K562 (cell line): ENCODE data around the gene KCNJ9. TPM values are rescaled to one million over a fixed set of nuclear protein-coding genes. Genes with fewer than 3 reads are reported as not detected.

ENCODE experiments used
- ARNT ChIP-seq, 2 experiments: fragments of 450-650 bp; IDR thresholded peaks; 2 replicates each; pipeline ENCODE4 v1.6.1; 2016; ENCODE audit warnings: mild to moderate bottlenecking in 1 of 2
- ATF7 ChIP-seq: fragments of 450-650 bp; IDR thresholded peaks from 2 replicates; pipeline ENCODE4 v1.7.1; 2014; ENCODE audit warnings: mild to moderate bottlenecking, moderate library complexity
- CHD1 ChIP-seq: fragments of 200-600 bp; sonication (generic); IDR thresholded peaks from one replicate; pipeline ENCODE4 v1.6.1; 2012; ENCODE audit warnings: mild to moderate bottlenecking, moderate library complexity, low read length, inconsistent platforms
- CREBBP ChIP-seq: IDR thresholded peaks from one replicate; pipeline ENCODE4 v1.6.1; 2012; ENCODE audit warnings: low read depth, mild to moderate bottlenecking, control low read depth, inconsistent platforms, low read length
- CTBP1 ChIP-seq: fragments of 450-650 bp; IDR thresholded peaks from 2 replicates; pipeline ENCODE4 v1.6.1; 2016; ENCODE audit warnings: borderline replicate concordance
- HDAC8 ChIP-seq: fragments of 450-650 bp; IDR thresholded peaks from 2 replicates; pipeline ENCODE4 v1.6.1; 2016; ENCODE audit warnings: mild to moderate bottlenecking, missing genetic modification characterization, moderate library complexity, missing compliant biosample characterization
- MCM3 ChIP-seq: fragments of 450-650 bp; IDR thresholded peaks from 2 replicates; pipeline ENCODE4 v1.6.1; 2016
- MIER1 ChIP-seq: fragments of 450-650 bp; IDR thresholded peaks from 2 replicates; pipeline ENCODE4 v1.6.1; 2016; ENCODE audit warnings: antibody characterized with exemption, mild to moderate bottlenecking, low read depth
- PPARD ChIP-seq: fragments of 250-450 bp; sonication (Bioruptor Pico); IDR thresholded peaks from 2 replicates; pipeline ENCODE4 v1.8.0; 2022; ENCODE audit warnings: inconsistent platforms, mild to moderate bottlenecking, moderate library complexity
- PURB ChIP-seq: sonication (generic); formaldehyde crosslinking; IDR thresholded peaks from 2 replicates; pipeline ENCODE4 v1.9.0; 2021; ENCODE audit warnings: low read depth, mild to moderate bottlenecking, missing genetic modification reagents
- ZBED1 ChIP-seq: IDR thresholded peaks from 2 replicates; pipeline ENCODE4 v1.6.1; 2014
- ZBTB7A ChIP-seq: IDR thresholded peaks from 2 replicates; pipeline ENCODE4 v1.6.1; 2011; ENCODE audit warnings: low read depth, mild to moderate bottlenecking, low read length, moderate library complexity, borderline replicate concordance; ENCODE audit not compliant: control insufficient read depth
- polyA plus RNA-seq, 8 experiments: library from polyadenylated mRNA; depleted of rRNA in 4 of 8; stranded (reverse) in 5 of 8; unstranded in 3 of 8; fragments of >200 nt; fragmentation: Nextera tagmentation in 2 of 8; fragmentation: Illumina TruSeq in 1 of 8; extraction: Ambion mirVana in 2 of 8; extraction: Trizol in 1 of 8; gene quantifications; 2 replicates each; pipeline versions ENCODE4 v1.2.1 to v1.2.3, GENCODE V29; 2011 to 2014; ENCODE audit warnings: inconsistent platforms in 1 of 8, missing spikeins in 1 of 8
- total RNA-seq, 7 experiments: library from RNA; depleted of rRNA in 6 of 7; stranded (reverse); fragments of >200 nt in 6 of 7; fragmentation: Illumina TruSeq in 2 of 7; extraction: Trizol in 2 of 7; gene quantifications; 2 replicates each; pipeline versions ENCODE4 v1.2.1 to v1.2.3, GENCODE V29; 2011 to 2021; ENCODE audit warnings: low replicate concordance in 1 of 7
- TF ChIP-seq, protein P1 (sequence below): fragments of 450-650 bp; IDR thresholded peaks from 2 replicates; pipeline ENCODE4 v1.6.1; 2017; ENCODE audit warnings: antibody characterized with exemption, mild to moderate bottlenecking
- TF ChIP-seq, protein P2 (sequence below): sonication (generic); formaldehyde crosslinking; IDR thresholded peaks from 2 replicates; pipeline ENCODE4 v1.8.0; 2022; ENCODE audit warnings: mild to moderate bottlenecking, missing genetic modification reagents
- TF ChIP-seq, protein P3 (sequence below): fragments of 250-450 bp; sonication (Bioruptor Pico); IDR thresholded peaks from 2 replicates; pipeline ENCODE4 v1.6.1; 2021; ENCODE audit warnings: mild to moderate bottlenecking
- TF ChIP-seq, protein P4 (sequence below), 3 experiments: IDR thresholded peaks in 2 of 3; conservative IDR thresholded peaks in 1 of 3; 2 replicates each; pipeline ENCODE4 v1.5.1; 2011 to 2012; ENCODE audit warnings: low read length in 3 of 3, mild to moderate bottlenecking in 3 of 3, control low read depth in 2 of 3, improper control_type of control experiment in 1 of 3, inconsistent platforms in 1 of 3, low read depth in 1 of 3, mixed read lengths in 1 of 3, moderate library complexity in 1 of 3; ENCODE audit not compliant: insufficient read depth in 2 of 3
- TF ChIP-seq, protein P5 (sequence below): fragments of 450-650 bp; IDR thresholded peaks from 2 replicates; pipeline ENCODE4 v1.6.1; 2016; ENCODE audit warnings: missing biosample characterization, missing genetic modification characterization

KCNJ9 gene
- total and polyA plus RNA-seq, 9 of the 15 experiments (the other 6 are each of a cell fraction or from before 2014, with no cell fraction given): not detected

DNA sequence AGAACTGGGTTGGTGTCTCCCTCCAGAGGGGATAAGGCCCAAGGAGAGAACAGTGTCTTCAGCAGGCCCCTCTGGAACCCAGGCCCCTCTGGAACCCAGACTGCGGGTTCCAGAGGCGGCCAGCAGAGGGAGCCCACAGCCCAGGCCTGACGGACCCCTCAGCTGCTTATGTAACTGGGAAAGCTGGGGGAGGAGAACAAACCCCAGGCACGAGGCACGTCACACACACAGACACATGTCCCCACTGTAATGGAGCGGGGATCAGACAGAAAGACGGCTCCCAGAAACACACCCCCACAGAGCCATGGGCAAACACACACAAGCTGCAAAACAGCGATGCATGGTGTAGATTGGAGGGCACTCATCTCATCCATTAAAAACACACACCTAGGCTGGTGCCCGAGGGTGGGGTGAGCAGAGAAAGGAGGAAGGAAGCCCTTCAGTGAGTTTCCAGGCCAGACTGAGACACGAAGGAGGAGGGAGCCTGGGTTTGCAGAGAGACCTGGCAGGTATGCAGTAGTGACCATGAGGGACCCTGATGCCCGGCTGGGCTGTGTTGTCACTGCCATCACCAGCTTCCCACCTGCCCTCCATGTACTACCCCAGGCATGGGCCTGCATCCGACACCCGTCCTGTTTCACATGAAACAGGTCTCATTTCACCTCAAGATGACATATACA, 19.8 kb downstream of the KCNJ9 start (continued):
- no peak for TF ChIP-seq ARNT (IDR thresholded peaks at IDR 0.05)
- no peak for TF ChIP-seq HDAC8
- TF ChIP-seq CHD1: no peak
- TF ChIP-seq, protein P1, sequence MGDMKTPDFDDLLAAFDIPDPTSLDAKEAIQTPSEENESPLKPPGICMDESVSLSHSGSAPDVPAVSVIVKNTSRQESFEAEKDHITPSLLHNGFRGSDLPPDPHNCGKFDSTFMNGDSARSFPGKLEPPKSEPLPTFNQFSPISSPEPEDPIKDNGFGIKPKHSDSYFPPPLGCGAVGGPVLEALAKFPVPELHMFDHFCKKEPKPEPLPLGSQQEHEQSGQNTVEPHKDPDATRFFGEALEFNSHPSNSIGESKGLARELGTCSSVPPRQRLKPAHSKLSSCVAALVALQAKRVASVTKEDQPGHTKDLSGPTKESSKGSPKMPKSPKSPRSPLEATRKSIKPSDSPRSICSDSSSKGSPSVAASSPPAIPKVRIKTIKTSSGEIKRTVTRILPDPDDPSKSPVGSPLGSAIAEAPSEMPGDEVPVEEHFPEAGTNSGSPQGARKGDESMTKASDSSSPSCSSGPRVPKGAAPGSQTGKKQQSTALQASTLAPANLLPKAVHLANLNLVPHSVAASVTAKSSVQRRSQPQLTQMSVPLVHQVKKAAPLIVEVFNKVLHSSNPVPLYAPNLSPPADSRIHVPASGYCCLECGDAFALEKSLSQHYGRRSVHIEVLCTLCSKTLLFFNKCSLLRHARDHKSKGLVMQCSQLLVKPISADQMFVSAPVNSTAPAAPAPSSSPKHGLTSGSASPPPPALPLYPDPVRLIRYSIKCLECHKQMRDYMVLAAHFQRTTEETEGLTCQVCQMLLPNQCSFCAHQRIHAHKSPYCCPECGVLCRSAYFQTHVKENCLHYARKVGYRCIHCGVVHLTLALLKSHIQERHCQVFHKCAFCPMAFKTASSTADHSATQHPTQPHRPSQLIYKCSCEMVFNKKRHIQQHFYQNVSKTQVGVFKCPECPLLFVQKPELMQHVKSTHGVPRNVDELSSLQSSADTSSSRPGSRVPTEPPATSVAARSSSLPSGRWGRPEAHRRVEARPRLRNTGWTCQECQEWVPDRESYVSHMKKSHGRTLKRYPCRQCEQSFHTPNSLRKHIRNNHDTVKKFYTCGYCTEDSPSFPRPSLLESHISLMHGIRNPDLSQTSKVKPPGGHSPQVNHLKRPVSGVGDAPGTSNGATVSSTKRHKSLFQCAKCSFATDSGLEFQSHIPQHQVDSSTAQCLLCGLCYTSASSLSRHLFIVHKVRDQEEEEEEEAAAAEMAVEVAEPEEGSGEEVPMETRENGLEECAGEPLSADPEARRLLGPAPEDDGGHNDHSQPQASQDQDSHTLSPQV: peak; percentile 48; the same call in 1 of the 2 replicates
- TF ChIP-seq, protein P2, sequence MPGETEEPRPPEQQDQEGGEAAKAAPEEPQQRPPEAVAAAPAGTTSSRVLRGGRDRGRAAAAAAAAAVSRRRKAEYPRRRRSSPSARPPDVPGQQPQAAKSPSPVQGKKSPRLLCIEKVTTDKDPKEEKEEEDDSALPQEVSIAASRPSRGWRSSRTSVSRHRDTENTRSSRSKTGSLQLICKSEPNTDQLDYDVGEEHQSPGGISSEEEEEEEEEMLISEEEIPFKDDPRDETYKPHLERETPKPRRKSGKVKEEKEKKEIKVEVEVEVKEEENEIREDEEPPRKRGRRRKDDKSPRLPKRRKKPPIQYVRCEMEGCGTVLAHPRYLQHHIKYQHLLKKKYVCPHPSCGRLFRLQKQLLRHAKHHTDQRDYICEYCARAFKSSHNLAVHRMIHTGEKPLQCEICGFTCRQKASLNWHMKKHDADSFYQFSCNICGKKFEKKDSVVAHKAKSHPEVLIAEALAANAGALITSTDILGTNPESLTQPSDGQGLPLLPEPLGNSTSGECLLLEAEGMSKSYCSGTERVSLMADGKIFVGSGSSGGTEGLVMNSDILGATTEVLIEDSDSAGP: peak; percentile 64; the same call in 1 of the 2 replicates
- TF ChIP-seq ATF7: peak; percentile 74; the same call in 1 of the 2 replicates
- TF ChIP-seq MIER1: no peak
- TF ChIP-seq PURB (CRISPR knock-in tag): no peak
- TF ChIP-seq, protein P3, sequence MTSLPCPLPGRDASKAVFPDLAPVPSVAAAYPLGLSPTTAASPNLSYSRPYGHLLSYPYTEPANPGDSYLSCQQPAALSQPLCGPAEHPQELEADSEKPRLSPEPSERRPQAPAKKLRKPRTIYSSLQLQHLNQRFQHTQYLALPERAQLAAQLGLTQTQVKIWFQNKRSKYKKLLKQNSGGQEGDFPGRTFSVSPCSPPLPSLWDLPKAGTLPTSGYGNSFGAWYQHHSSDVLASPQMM (CRISPR knock-in tag): no peak
- no peak for TF ChIP-seq CREBBP
- TF ChIP-seq CTBP1: peak; percentile 26; the same call in 1 of the 2 replicates
- no peak for TF ChIP-seq MCM3
- TF ChIP-seq, protein P4, sequence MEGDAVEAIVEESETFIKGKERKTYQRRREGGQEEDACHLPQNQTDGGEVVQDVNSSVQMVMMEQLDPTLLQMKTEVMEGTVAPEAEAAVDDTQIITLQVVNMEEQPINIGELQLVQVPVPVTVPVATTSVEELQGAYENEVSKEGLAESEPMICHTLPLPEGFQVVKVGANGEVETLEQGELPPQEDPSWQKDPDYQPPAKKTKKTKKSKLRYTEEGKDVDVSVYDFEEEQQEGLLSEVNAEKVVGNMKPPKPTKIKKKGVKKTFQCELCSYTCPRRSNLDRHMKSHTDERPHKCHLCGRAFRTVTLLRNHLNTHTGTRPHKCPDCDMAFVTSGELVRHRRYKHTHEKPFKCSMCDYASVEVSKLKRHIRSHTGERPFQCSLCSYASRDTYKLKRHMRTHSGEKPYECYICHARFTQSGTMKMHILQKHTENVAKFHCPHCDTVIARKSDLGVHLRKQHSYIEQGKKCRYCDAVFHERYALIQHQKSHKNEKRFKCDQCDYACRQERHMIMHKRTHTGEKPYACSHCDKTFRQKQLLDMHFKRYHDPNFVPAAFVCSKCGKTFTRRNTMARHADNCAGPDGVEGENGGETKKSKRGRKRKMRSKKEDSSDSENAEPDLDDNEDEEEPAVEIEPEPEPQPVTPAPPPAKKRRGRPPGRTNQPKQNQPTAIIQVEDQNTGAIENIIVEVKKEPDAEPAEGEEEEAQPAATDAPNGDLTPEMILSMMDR (IDR thresholded peaks at IDR 0.05 in 2 of 3, conservative IDR thresholded peaks at IDR 0.05 in 1 of 3; ENCODE audit: insufficient read depth in 2 of 3, low read depth in 1 of 3, low read length in 3 of 3): peak; percentile 91 to 94 (median 94)
- no peak for TF ChIP-seq ZBED1
- no peak for TF ChIP-seq PPARD (CRISPR knock-in tag)
- TF ChIP-seq, protein P5, sequence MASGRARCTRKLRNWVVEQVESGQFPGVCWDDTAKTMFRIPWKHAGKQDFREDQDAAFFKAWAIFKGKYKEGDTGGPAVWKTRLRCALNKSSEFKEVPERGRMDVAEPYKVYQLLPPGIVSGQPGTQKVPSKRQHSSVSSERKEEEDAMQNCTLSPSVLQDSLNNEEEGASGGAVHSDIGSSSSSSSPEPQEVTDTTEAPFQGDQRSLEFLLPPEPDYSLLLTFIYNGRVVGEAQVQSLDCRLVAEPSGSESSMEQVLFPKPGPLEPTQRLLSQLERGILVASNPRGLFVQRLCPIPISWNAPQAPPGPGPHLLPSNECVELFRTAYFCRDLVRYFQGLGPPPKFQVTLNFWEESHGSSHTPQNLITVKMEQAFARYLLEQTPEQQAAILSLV: no peak
- TF ChIP-seq ZBTB7A: peak; percentile 44; the same call in 1 of the 2 replicates
